GM12865 (cell line): Measurements from ENCODE around the gene HOXC5.

ENCODE experiments used
- DNase-seq: peaks from one replicate; pipeline ENCODE4 v3.0.0; 2010; ENCODE audit warnings: low read depth
- H3K4me3 ChIP-seq: 2 replicates; pipeline ENCODE4 v1.5.1; 2011; ENCODE audit warnings: mild to moderate bottlenecking, low read depth, low read length, control low read depth
- TF ChIP-seq, protein P1 (sequence below): IDR thresholded peaks from 2 replicates; pipeline ENCODE4 v1.5.1; 2011; ENCODE audit warnings: low read length, control low read depth, low read depth, inconsistent platforms; ENCODE audit not compliant: insufficient read depth; ENCODE audit errors: missing control alignments

The HOXC5 gene

DNA sequence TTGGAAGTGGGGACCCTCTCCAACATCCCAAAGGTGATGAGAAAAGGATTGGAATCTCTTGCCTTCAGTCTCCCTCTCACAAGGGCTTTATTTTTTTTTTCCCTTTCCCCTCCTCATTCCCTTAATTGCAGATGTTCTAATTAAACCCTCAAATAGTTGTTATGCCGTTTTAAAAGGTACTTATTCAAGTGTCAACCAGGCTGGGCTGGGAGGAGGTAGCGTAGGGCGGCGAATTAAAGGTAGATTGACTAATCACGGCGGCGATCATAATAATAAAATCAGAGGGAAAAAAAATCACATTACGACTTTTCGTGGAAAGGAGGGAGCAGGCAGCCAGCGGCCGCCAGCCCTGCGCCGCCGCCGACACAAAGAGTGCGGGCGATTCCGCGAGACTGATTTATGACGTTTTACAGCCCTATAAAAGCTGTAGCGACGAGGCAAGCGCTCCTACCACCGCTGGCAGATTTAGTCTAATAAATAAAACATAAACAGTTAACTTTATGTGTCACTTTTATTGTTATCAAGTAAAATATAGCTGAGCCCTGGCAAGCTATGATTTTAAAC is 19.1 kb downstream of the HOXC5 start:
- no peak for DNase-seq
- no peak overlapping the region for H3K4me3 ChIP-seq
- TF ChIP-seq, protein P1, sequence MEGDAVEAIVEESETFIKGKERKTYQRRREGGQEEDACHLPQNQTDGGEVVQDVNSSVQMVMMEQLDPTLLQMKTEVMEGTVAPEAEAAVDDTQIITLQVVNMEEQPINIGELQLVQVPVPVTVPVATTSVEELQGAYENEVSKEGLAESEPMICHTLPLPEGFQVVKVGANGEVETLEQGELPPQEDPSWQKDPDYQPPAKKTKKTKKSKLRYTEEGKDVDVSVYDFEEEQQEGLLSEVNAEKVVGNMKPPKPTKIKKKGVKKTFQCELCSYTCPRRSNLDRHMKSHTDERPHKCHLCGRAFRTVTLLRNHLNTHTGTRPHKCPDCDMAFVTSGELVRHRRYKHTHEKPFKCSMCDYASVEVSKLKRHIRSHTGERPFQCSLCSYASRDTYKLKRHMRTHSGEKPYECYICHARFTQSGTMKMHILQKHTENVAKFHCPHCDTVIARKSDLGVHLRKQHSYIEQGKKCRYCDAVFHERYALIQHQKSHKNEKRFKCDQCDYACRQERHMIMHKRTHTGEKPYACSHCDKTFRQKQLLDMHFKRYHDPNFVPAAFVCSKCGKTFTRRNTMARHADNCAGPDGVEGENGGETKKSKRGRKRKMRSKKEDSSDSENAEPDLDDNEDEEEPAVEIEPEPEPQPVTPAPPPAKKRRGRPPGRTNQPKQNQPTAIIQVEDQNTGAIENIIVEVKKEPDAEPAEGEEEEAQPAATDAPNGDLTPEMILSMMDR: no peak

DNA sequence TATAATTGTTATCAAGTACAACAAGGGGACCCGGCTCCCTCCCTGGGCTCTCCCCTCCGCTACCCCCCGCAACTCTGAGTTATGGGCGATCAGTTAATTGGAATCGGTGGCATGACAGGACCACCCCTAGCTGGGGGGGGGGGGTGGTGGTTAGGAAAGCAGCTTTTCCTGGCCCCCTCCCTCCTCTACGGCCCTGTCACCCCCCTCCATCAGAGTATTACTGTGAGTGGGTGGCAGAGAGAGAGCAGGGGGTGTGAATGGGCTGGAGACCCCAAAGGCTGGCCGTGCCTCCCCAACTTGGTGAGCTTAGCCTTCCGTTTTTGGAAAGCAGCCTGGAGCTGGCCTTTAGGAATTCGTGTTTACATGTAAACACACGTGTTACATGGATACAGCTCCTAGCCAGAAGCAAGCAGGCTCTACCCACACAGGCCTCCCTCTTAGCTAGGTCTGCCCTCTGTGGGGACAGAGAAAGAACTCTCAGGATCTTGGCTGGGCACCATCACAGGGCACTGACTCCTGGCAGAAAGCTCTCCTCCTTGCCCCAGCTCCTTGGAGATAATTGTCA is 19.7 kb downstream of the HOXC5 start:
- DNase-seq: peak; percentile 12
- TF ChIP-seq, protein P1: no peak
- H3K4me3 ChIP-seq: peak overlapping the region; percentile 83

GRCh38 chr12:54053003-54053750 is 20.3 kb downstream of the HOXC5 start:
- peak; percentile 87 for DNase-seq
- peak overlapping the region; percentile 83 for H3K4me3 ChIP-seq
- TF ChIP-seq, protein P1: no peak

GRCh38 chr12:54053751-54054741 is 21.2 kb downstream of the HOXC5 start, which contains the start of gene HOXC4:
Gene HOXC4, plus strand, starts transcription at chr12:54053835. Its CDS starts 88 bp downstream, at chr12:54053923.
- H3K4me3 ChIP-seq: peak within 1 kb of the TSS; percentile 83
- DNase-seq: peak; percentile 77
- TF ChIP-seq, protein P1: no peak

GRCh38 chr12:54054742-54055194 is 21.9 kb downstream of the HOXC5 start:
- TF ChIP-seq, protein P1: no peak
- peak overlapping the region; percentile 83 for H3K4me3 ChIP-seq

GRCh38 chr12:54055552-54055951 is 22.7 kb downstream of the HOXC5 start:
- TF ChIP-seq, protein P1: no peak
- H3K4me3 ChIP-seq: no peak overlapping the region
- no peak for DNase-seq

More at GRCh38 chr12:54054742-54055194, 21.9 kb downstream of the HOXC5 start:
- no peak for DNase-seq
